ENCODE results near the gene FSHR.

DNA sequence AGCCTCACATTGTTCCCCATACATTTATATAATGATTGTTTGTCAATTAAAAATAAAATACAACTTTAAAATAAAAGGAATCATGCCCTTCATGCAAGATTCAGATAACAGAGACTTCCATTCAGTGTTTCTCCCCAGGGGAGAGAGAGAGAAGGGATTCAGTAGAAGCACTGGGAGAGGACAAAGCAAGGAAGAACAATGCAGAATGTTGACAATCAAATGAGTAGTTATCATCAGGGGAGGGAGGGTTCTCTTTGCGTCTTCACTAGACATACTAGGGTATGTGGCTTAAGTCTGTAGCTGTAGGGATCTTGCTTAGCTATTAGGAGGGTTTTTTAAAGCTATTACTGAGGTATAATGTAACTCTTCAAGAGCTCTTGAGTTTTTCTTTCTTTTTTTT is 30.7 kb downstream of the FSHR start:
- TF ChIP-seq, protein P1, sequence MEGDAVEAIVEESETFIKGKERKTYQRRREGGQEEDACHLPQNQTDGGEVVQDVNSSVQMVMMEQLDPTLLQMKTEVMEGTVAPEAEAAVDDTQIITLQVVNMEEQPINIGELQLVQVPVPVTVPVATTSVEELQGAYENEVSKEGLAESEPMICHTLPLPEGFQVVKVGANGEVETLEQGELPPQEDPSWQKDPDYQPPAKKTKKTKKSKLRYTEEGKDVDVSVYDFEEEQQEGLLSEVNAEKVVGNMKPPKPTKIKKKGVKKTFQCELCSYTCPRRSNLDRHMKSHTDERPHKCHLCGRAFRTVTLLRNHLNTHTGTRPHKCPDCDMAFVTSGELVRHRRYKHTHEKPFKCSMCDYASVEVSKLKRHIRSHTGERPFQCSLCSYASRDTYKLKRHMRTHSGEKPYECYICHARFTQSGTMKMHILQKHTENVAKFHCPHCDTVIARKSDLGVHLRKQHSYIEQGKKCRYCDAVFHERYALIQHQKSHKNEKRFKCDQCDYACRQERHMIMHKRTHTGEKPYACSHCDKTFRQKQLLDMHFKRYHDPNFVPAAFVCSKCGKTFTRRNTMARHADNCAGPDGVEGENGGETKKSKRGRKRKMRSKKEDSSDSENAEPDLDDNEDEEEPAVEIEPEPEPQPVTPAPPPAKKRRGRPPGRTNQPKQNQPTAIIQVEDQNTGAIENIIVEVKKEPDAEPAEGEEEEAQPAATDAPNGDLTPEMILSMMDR (IDR thresholded peaks at IDR 0.05; ENCODE audit: insufficient read depth, low read depth, low read length): no peak
- no peak for TF ChIP-seq EZH2 (IDR thresholded peaks at IDR 0.05; ENCODE audit: insufficient read depth, low read length)
